HepG2 (cell line): Measurements from ENCODE around the gene C9orf40. TPM values are rescaled to one million over a fixed set of nuclear protein-coding genes. Genes with fewer than 3 reads are reported as not detected.

Source experiments
- BHLHE40 ChIP-seq: IDR thresholded peaks from 2 replicates; pipeline ENCODE4 v1.6.1; 2011; ENCODE audit warnings: low read length, improper control_type of control experiment
- HNF4A ChIP-seq: sonication (generic); formaldehyde crosslinking; IDR thresholded peaks from 2 replicates; pipeline ENCODE4 v1.4.0; 2020; ENCODE audit warnings: missing genetic modification reagents
- KLF11 ChIP-seq: IDR thresholded peaks from 2 replicates; pipeline ENCODE4 v1.6.1; 2016; ENCODE audit warnings: missing compliant biosample characterization
- PHF21A ChIP-seq: sonication (generic); formaldehyde crosslinking; IDR thresholded peaks from 2 replicates; pipeline ENCODE4 v1.5.0; 2020; ENCODE audit warnings: mild to moderate bottlenecking, missing genetic modification reagents
- RXRB ChIP-seq: IDR thresholded peaks from 2 replicates; pipeline ENCODE4 v1.6.1; 2016; ENCODE audit warnings: borderline replicate concordance, missing genetic modification reagents, missing compliant biosample characterization
- SP2 ChIP-seq: sonication (generic); formaldehyde crosslinking; IDR thresholded peaks from 2 replicates; pipeline ENCODE4 v1.5.1; 2020; ENCODE audit warnings: mild to moderate bottlenecking, missing genetic modification reagents
- TCF7 ChIP-seq: sonication (generic); IDR thresholded peaks from 2 replicates; pipeline ENCODE4 v1.6.1; 2016; ENCODE audit warnings: antibody characterized with exemption, low read depth
- TEAD2 ChIP-seq: sonication (generic); formaldehyde crosslinking; IDR thresholded peaks from 2 replicates; pipeline ENCODE4 v1.9.0; 2021; ENCODE audit warnings: missing genetic modification reagents
- ZNF234 ChIP-seq: sonication (generic); formaldehyde crosslinking; conservative IDR thresholded peaks from 2 replicates; pipeline ENCODE4 v1.5.1; 2020; ENCODE audit warnings: mild to moderate bottlenecking, missing genetic modification reagents
- ZNF274 ChIP-seq: sonication (generic); formaldehyde crosslinking; IDR thresholded peaks from 2 replicates; pipeline ENCODE4 v1.5.1; 2020; ENCODE audit warnings: mild to moderate bottlenecking, missing genetic modification reagents
- ZNF484 ChIP-seq: sonication (generic); formaldehyde crosslinking; IDR thresholded peaks from 2 replicates; pipeline ENCODE4 v1.5.1; 2020; ENCODE audit warnings: mild to moderate bottlenecking, low read depth, missing genetic modification reagents, borderline replicate concordance
- ZNF552 ChIP-seq: sonication (generic); formaldehyde crosslinking; IDR thresholded peaks from 2 replicates; pipeline ENCODE4 v1.9.0; 2022; ENCODE audit warnings: missing genetic modification reagents, mild to moderate bottlenecking, borderline replicate concordance
- ZNF839 ChIP-seq: sonication (generic); formaldehyde crosslinking; IDR thresholded peaks from 2 replicates; pipeline ENCODE4 v1.4.0; 2020; ENCODE audit warnings: missing genetic modification reagents, mild to moderate bottlenecking, borderline replicate concordance
- polyA plus RNA-seq, 8 experiments: library from polyadenylated mRNA; depleted of rRNA in 3 of 8; stranded (reverse) in 7 of 8; unstranded in 1 of 8; fragments of >200 nt; fragmentation: Illumina TruSeq in 4 of 8; extraction: Trizol in 4 of 8; gene quantifications; 2 replicates each; pipeline versions ENCODE4 v1.2.1 to v1.2.3, GENCODE V29; 2011 to 2016; ENCODE audit warnings: low read depth in 4 of 8, missing spikeins in 1 of 8, mixed read lengths in 1 of 8; ENCODE audit not compliant: insufficient read depth in 1 of 8
- total RNA-seq, 5 experiments: library from RNA; depleted of rRNA; stranded (reverse); fragments of >200 nt; fragmentation: Illumina TruSeq; extraction: Trizol; gene quantifications; 2 replicates each; pipeline ENCODE4 v1.2.3, GENCODE V29; 2016; ENCODE audit warnings: low read depth in 1 of 5
- TF ChIP-seq, protein P1 (sequence below): sonication (generic); formaldehyde crosslinking; IDR thresholded peaks from 2 replicates; pipeline ENCODE4 v1.4.0; 2020; ENCODE audit warnings: missing genetic modification reagents
- TF ChIP-seq, protein P2 (sequence below): sonication (generic); formaldehyde crosslinking; IDR thresholded peaks from 2 replicates; pipeline ENCODE4 v1.4.0; 2020; ENCODE audit warnings: missing genetic modification reagents, borderline replicate concordance
- TF ChIP-seq, protein P3 (sequence below): sonication (generic); formaldehyde crosslinking; IDR thresholded peaks from 2 replicates; pipeline ENCODE4 v1.9.0; 2022; ENCODE audit warnings: missing genetic modification reagents, mild to moderate bottlenecking, borderline replicate concordance
- TF ChIP-seq, protein P4 (sequence below): sonication (generic); formaldehyde crosslinking; IDR thresholded peaks from 2 replicates; pipeline ENCODE4 v1.5.0; 2020; ENCODE audit warnings: missing genetic modification reagents, mild to moderate bottlenecking, borderline replicate concordance

Gene C9orf40
- total and polyA plus RNA-seq, 2 of the 13 experiments (the other 11 are each of a cell fraction or from before 2014, with no cell fraction given): 3.0 to 13.5 TPM

DNA sequence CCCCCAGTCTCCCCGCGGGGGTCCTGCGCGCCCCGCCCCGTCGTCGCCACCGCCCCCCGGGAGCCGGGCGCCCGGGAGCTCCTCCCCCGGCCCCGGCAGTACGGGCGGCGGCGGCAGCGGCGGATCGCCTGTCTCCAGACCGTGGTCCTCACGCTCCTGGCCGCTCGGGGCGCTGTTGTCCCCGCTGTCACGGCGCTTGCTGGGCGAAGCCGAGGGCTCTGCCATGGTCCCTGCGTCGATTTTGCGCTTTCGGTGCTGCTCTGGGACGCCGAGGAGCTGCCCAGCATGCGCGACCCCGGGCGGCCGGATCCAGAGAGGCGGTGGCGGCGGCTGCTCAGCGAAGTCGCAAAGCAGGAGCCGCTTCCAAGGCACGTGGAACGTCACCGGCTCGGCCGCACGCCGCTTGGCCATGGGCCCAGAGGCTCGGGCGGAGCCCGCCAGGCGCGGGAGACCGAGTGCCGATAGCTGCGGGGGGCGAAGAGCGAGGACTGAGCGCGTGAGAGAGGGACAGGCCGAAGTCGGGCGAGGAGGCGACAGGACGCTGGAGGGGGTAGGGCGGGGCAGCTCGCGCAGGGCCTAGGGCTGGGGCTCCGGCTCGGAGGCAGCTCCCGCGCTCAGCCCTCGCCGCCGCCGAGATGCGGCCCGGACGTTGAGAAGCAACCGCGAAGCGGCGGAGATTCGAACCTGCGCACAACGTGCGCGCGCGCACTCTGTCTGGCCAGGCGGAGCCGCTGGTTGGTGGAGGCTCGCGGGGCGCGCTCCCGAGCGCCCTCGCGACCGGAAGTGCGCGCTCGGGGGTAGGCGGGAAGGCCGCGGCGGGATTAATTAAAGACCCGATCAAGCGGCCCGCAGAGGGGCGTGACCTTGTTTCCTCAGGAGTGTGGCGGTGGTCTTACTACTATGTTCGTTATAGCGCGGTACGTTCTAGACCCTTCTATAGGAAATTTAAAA is at the start of gene C9orf40 (continued):
- no peak; the same call in 1 of the 2 replicates for TF ChIP-seq HNF4A (CRISPR knock-in tag)
- TF ChIP-seq, protein P1, sequence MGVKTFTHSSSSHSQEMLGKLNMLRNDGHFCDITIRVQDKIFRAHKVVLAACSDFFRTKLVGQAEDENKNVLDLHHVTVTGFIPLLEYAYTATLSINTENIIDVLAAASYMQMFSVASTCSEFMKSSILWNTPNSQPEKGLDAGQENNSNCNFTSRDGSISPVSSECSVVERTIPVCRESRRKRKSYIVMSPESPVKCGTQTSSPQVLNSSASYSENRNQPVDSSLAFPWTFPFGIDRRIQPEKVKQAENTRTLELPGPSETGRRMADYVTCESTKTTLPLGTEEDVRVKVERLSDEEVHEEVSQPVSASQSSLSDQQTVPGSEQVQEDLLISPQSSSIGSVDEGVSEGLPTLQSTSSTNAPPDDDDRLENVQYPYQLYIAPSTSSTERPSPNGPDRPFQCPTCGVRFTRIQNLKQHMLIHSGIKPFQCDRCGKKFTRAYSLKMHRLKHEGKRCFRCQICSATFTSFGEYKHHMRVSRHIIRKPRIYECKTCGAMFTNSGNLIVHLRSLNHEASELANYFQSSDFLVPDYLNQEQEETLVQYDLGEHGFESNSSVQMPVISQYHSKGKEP (CRISPR knock-in tag): no peak
- TF ChIP-seq ZNF274 (CRISPR knock-in tag): peak; percentile 72; the same call in 1 of the 2 replicates
- TF ChIP-seq, protein P2, sequence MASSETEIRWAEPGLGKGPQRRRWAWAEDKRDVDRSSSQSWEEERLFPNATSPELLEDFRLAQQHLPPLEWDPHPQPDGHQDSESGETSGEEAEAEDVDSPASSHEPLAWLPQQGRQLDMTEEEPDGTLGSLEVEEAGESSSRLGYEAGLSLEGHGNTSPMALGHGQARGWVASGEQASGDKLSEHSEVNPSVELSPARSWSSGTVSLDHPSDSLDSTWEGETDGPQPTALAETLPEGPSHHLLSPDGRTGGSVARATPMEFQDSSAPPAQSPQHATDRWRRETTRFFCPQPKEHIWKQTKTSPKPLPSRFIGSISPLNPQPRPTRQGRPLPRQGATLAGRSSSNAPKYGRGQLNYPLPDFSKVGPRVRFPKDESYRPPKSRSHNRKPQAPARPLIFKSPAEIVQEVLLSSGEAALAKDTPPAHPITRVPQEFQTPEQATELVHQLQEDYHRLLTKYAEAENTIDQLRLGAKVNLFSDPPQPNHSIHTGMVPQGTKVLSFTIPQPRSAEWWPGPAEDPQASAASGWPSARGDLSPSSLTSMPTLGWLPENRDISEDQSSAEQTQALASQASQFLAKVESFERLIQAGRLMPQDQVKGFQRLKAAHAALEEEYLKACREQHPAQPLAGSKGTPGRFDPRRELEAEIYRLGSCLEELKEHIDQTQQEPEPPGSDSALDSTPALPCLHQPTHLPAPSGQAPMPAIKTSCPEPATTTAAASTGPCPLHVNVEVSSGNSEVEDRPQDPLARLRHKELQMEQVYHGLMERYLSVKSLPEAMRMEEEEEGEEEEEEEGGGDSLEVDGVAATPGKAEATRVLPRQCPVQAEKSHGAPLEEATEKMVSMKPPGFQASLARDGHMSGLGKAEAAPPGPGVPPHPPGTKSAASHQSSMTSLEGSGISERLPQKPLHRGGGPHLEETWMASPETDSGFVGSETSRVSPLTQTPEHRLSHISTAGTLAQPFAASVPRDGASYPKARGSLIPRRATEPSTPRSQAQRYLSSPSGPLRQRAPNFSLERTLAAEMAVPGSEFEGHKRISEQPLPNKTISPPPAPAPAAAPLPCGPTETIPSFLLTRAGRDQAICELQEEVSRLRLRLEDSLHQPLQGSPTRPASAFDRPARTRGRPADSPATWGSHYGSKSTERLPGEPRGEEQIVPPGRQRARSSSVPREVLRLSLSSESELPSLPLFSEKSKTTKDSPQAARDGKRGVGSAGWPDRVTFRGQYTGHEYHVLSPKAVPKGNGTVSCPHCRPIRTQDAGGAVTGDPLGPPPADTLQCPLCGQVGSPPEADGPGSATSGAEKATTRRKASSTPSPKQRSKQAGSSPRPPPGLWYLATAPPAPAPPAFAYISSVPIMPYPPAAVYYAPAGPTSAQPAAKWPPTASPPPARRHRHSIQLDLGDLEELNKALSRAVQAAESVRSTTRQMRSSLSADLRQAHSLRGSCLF (CRISPR knock-in tag): no peak
- 0 out of 2 replicates have a peak, but pooled peaks have one; percentile 5 for TF ChIP-seq BHLHE40
- TF ChIP-seq KLF11 (CRISPR knock-in tag): no peak
- no peak for TF ChIP-seq ZNF484 (CRISPR knock-in tag)
- TF ChIP-seq, protein P3, sequence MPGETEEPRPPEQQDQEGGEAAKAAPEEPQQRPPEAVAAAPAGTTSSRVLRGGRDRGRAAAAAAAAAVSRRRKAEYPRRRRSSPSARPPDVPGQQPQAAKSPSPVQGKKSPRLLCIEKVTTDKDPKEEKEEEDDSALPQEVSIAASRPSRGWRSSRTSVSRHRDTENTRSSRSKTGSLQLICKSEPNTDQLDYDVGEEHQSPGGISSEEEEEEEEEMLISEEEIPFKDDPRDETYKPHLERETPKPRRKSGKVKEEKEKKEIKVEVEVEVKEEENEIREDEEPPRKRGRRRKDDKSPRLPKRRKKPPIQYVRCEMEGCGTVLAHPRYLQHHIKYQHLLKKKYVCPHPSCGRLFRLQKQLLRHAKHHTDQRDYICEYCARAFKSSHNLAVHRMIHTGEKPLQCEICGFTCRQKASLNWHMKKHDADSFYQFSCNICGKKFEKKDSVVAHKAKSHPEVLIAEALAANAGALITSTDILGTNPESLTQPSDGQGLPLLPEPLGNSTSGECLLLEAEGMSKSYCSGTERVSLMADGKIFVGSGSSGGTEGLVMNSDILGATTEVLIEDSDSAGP (CRISPR knock-in tag): peak; percentile 90; the same call in 1 of the 2 replicates
- TF ChIP-seq PHF21A (CRISPR knock-in tag): peak; percentile 57; the same call in 1 of the 2 replicates
- TF ChIP-seq, protein P4, sequence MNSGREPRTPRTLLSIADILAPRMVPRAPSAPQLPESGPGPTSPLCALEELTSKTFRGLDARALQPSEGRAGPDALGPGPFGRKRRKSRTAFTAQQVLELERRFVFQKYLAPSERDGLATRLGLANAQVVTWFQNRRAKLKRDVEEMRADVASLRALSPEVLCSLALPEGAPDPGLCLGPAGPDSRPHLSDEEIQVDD (CRISPR knock-in tag): peak; percentile 87; the same call in 1 of the 2 replicates
- no peak for TF ChIP-seq ZNF234
- peak; percentile 27; the same call in 1 of the 2 replicates for TF ChIP-seq RXRB (CRISPR knock-in tag)
- TF ChIP-seq ZNF839 (CRISPR knock-in tag): peak; percentile 80; the same call in 1 of the 2 replicates
- TF ChIP-seq ZNF552 (CRISPR knock-in tag): peak; percentile 57; the same call in 1 of the 2 replicates
- no peak; the same call in 1 of the 2 replicates for TF ChIP-seq TEAD2 (CRISPR knock-in tag)
- no peak for TF ChIP-seq TCF7
- TF ChIP-seq SP2: peak; percentile 75
